CD8-positive, alpha-beta memory T cell (primary cell): ENCODE data around the gene MYO7B. TPM values are rescaled to one million over a fixed set of nuclear protein-coding genes. Genes with fewer than 3 reads are reported as not detected.

Source experiments
- CTCF ChIA-PET: fragments of 350-600 bp; sonication (Branson Sonifier 250); formaldehyde crosslinking; loops from one replicate; lab custom pipeline; 2021; ENCODE audit warnings: antibody characterized with exemption; lab: Charles Lee
- POLR2A ChIA-PET: fragments of 350-600 bp; sonication (Branson Sonifier 250); formaldehyde crosslinking; loops from one replicate; lab custom pipeline; 2021; ENCODE audit warnings: antibody characterized with exemption; lab: Charles Lee
- DNase-seq, 5 donors: peaks; one replicate each; pipeline versions ENCODE4 v3.0.0 to v3.0.0-alpha.2; 2020 to 2022; ENCODE audit warnings: mixed read lengths in 1 of 5
- H3K27ac ChIP-seq: one replicate; pipeline ENCODE4 v1.7.0; 2013; ENCODE audit warnings: low read depth, mild to moderate bottlenecking, low read length, moderate library complexity
- H3K27me3 ChIP-seq: 2 replicates; pipeline ENCODE4 v1.7.0; 2013; ENCODE audit warnings: low read length, mild to moderate bottlenecking; ENCODE audit not compliant: insufficient read depth, poor library complexity, severe bottlenecking
- H3K36me3 ChIP-seq: 2 replicates; pipeline ENCODE4 v1.7.0; 2013; ENCODE audit warnings: mild to moderate bottlenecking, low read length, moderate library complexity; ENCODE audit not compliant: insufficient read depth
- H3K4me1 ChIP-seq: 2 replicates; pipeline ENCODE4 v1.7.0; 2013; ENCODE audit warnings: mild to moderate bottlenecking, low read length, moderate library complexity; ENCODE audit not compliant: insufficient read depth
- H3K4me3 ChIP-seq: 2 replicates; pipeline ENCODE4 v1.7.0; 2013; ENCODE audit warnings: mild to moderate bottlenecking, low read length
- H3K9me3 ChIP-seq: 2 replicates; pipeline ENCODE4 v1.7.0; 2013; ENCODE audit warnings: mild to moderate bottlenecking, low read length
- H3K27ac Mint-ChIP-seq, 8 donors: one replicate each; pipeline ENCODE4 v1.8.0; 2020 to 2021; ENCODE audit warnings: mixed read lengths in 8 of 8, mild to moderate bottlenecking in 6 of 8, inconsistent platforms in 3 of 8, moderate library complexity in 3 of 8
- H3K27me3 Mint-ChIP-seq, 2 donors: one replicate each; pipeline ENCODE4 v1.8.0; 2020 to 2021; ENCODE audit warnings: mixed read lengths in 2 of 2, mild to moderate bottlenecking in 1 of 2, moderate library complexity in 1 of 2
- H3K36me3 Mint-ChIP-seq, 3 donors: one replicate each; pipeline ENCODE4 v1.8.0; 2020 to 2021; ENCODE audit warnings: mixed read lengths in 3 of 3, inconsistent platforms in 1 of 3, mild to moderate bottlenecking in 1 of 3
- H3K4me1 Mint-ChIP-seq, 3 donors: one replicate each; pipeline ENCODE4 v1.8.0; 2020 to 2021; ENCODE audit warnings: mixed read lengths in 3 of 3, inconsistent platforms in 1 of 3, mild to moderate bottlenecking in 1 of 3
- H3K4me3 Mint-ChIP-seq, 7 donors: one replicate each; pipeline ENCODE4 v1.8.0; 2020 to 2021; ENCODE audit warnings: mixed read lengths in 7 of 7, mild to moderate bottlenecking in 6 of 7, moderate library complexity in 4 of 7, inconsistent platforms in 2 of 7
- H3K9me3 Mint-ChIP-seq, 5 donors: one replicate each; pipeline ENCODE4 v1.8.0; 2020 to 2022; ENCODE audit warnings: mixed read lengths in 5 of 5, mild to moderate bottlenecking in 3 of 5, moderate library complexity in 2 of 5, inconsistent platforms in 1 of 5
- polyA plus RNA-seq: library from polyadenylated mRNA; unstranded; fragments of 300-500 nt; fragmentation: Illumina TruSeq; gene quantifications from one replicate; pipeline ENCODE4 v1.2.3, GENCODE V29; 2021
- total RNA-seq, 2 experiments: library from RNA; stranded (reverse); gene quantifications; one replicate each; pipeline ENCODE4 v1.2.3, GENCODE V29; 2021

MYO7B gene
- total and polyA plus RNA-seq, 3 experiments from 2014 or later = not detected

GRCh38 chr2:127597046-127597983, 61.8 kb downstream of the MYO7B start:
- no peaks in the 10 kb centered on the region for H3K36me3 Mint-ChIP-seq
- ChIA-PET CTCF (no interaction called here), POLR2A (no interaction called here)
- Histone ChIP-seq H3K4me3 (no peak overlapping the region), H3K4me1 (no peaks in the 10 kb centered on the region), H3K27ac (no peak overlapping the region), H3K9me3 (no peaks in the 10 kb centered on the region), H3K27me3 (no peaks in the 10 kb centered on the region), H3K36me3 (no peaks in the 10 kb centered on the region)
- peaks cover 0 to 1% (median 0%) of the 10 kb centered on the region in 5 donors for H3K9me3 Mint-ChIP-seq
- no peak overlapping the region for H3K4me3 Mint-ChIP-seq
- peaks cover 6% of the 10 kb centered on the region in 2 donors for H3K27me3 Mint-ChIP-seq
- DNase-seq = no peak
- peaks cover 0 to 2% (median 0%) of the 10 kb centered on the region in 3 donors for H3K4me1 Mint-ChIP-seq
- no peak overlapping the region for H3K27ac Mint-ChIP-seq

GRCh38 chr2:127597984-127598380, 62.5 kb downstream of the MYO7B start:
- Mint-ChIP-seq H3K9me3 (peaks cover 0 to 1% (median 0%) of the 10 kb centered on the region in 5 donors), H3K4me3 (no peak overlapping the region), H3K4me1 (peaks cover 0 to 2% (median 0%) of the 10 kb centered on the region in 3 donors), H3K27ac (no peak overlapping the region), H3K27me3 (peaks cover 6 to 7% of the 10 kb centered on the region in 2 donors), H3K36me3 (no peaks in the 10 kb centered on the region)
- Histone ChIP-seq H3K36me3 (no peaks in the 10 kb centered on the region), H3K4me1 (no peaks in the 10 kb centered on the region), H3K4me3 (no peak overlapping the region), H3K27me3 (no peaks in the 10 kb centered on the region), H3K9me3 (no peaks in the 10 kb centered on the region), H3K27ac (no peak overlapping the region)
- ChIA-PET POLR2A (no interaction called here), CTCF (no interaction called here)
- DNase-seq = no peak

GRCh38 chr2:127598711-127599110, 63.2 kb downstream of the MYO7B start:
- H3K27ac ChIP-seq = no peak overlapping the region
- Mint-ChIP-seq H3K36me3 (no peaks in the 10 kb centered on the region), H3K4me1 (peaks cover 0 to 2% (median 0%) of the 10 kb centered on the region in 3 donors), H3K4me3 (no peak overlapping the region), H3K27ac (no peak overlapping the region), H3K27me3 (peaks cover 6 to 7% of the 10 kb centered on the region in 2 donors), H3K9me3 (peaks cover 0 to 1% (median 0%) of the 10 kb centered on the region in 5 donors)
- no peaks in the 10 kb centered on the region for H3K9me3 ChIP-seq
- ChIA-PET POLR2A (no interaction called here), CTCF (no interaction called here)
- H3K27me3 ChIP-seq = no peaks in the 10 kb centered on the region
- DNase-seq = no peak
- no peaks in the 10 kb centered on the region for H3K36me3 ChIP-seq
- no peaks in the 10 kb centered on the region for H3K4me1 ChIP-seq
- H3K4me3 ChIP-seq = no peak overlapping the region

GRCh38 chr2:127599211-127599610, 63.7 kb downstream of the MYO7B start:
- CTCF ChIA-PET = no interaction called here
- Mint-ChIP-seq H3K27me3 (peaks cover 6 to 7% of the 10 kb centered on the region in 2 donors), H3K9me3 (peaks cover 0 to 1% (median 0%) of the 10 kb centered on the region in 5 donors), H3K4me3 (no peak overlapping the region), H3K36me3 (no peaks in the 10 kb centered on the region), H3K4me1 (peaks cover 0 to 2% (median 0%) of the 10 kb centered on the region in 3 donors), H3K27ac (no peak overlapping the region)
- POLR2A ChIA-PET = no interaction called here
- Histone ChIP-seq H3K9me3 (no peaks in the 10 kb centered on the region), H3K27me3 (no peaks in the 10 kb centered on the region), H3K27ac (no peak overlapping the region), H3K36me3 (no peaks in the 10 kb centered on the region), H3K4me1 (no peaks in the 10 kb centered on the region), H3K4me3 (no peak overlapping the region)
- DNase-seq = no peak

GRCh38 chr2:127604986-127605385, 69.5 kb downstream of the MYO7B start:
- Histone ChIP-seq H3K9me3 (no peaks in the 10 kb centered on the region), H3K27me3 (no peaks in the 10 kb centered on the region), H3K4me3 (no peak overlapping the region), H3K27ac (no peak overlapping the region), H3K36me3 (no peaks in the 10 kb centered on the region), H3K4me1 (no peaks in the 10 kb centered on the region)
- Mint-ChIP-seq H3K4me3 (no peak overlapping the region), H3K9me3 (peaks cover 0 to 1% (median 0%) of the 10 kb centered on the region in 5 donors), H3K27ac (no peak overlapping the region), H3K27me3 (peaks cover 4 to 18% of the 10 kb centered on the region in 2 donors), H3K36me3 (no peaks in the 10 kb centered on the region), H3K4me1 (no peaks in the 10 kb centered on the region)
- POLR2A ChIA-PET = no interaction called here
- CTCF ChIA-PET = interaction anchor here (0.9 kb wide), 1 partner anchor 14 kb away, joined by 3 read pairs; no protein-coding TSS in a partner anchor
- DNase-seq = no peak

- Mint-ChIP-seq H3K27me3 (peaks cover 4 to 22% of the 10 kb centered on the region in 2 donors), H3K36me3 (no peaks in the 10 kb centered on the region), H3K9me3 (peaks cover 0 to 3% (median 1%) of the 10 kb centered on the region in 5 donors), H3K27ac (no peak overlapping the region), H3K4me1 (no peaks in the 10 kb centered on the region), H3K4me3 (no peak overlapping the region)
- Histone ChIP-seq H3K4me1 (no peaks in the 10 kb centered on the region), H3K27ac (no peak overlapping the region), H3K27me3 (no peaks in the 10 kb centered on the region), H3K4me3 (no peak overlapping the region), H3K9me3 (no peaks in the 10 kb centered on the region), H3K36me3 (no peaks in the 10 kb centered on the region)
- CTCF ChIA-PET = no interaction called here
- POLR2A ChIA-PET = no interaction called here
- DNase-seq = no peak
These were observed 70.3 kb downstream of the MYO7B start for GRCh38 chr2:127605691-127606263.

- no peak overlapping the region for H3K4me3 Mint-ChIP-seq
- POLR2A ChIA-PET = no interaction called here
- no peaks in the 10 kb centered on the region for H3K4me1 Mint-ChIP-seq
- no peak overlapping the region for H3K4me3 ChIP-seq
- H3K27me3 ChIP-seq = no peaks in the 10 kb centered on the region
- H3K9me3 Mint-ChIP-seq = peaks cover 0 to 6% (median 1%) of the 10 kb centered on the region in 5 donors
- H3K36me3 Mint-ChIP-seq = peaks cover 0 to 4% (median 0%) of the 10 kb centered on the region in 3 donors
- no peaks in the 10 kb centered on the region for H3K4me1 ChIP-seq
- no peak overlapping the region for H3K27ac Mint-ChIP-seq
- no peak for DNase-seq
- no peak overlapping the region for H3K27ac ChIP-seq
- peaks cover 4 to 22% of the 10 kb centered on the region in 2 donors for H3K27me3 Mint-ChIP-seq
- no peaks in the 10 kb centered on the region for H3K9me3 ChIP-seq
- CTCF ChIA-PET = no interaction called here
- no peaks in the 10 kb centered on the region for H3K36me3 ChIP-seq
These were observed 71.3 kb downstream of the MYO7B start for GRCh38 chr2:127606625-127607398.
